Activated CD8-positive, alpha-beta memory T cell treated with anti-CD3 and anti-CD28 coated beads for 24 hours (primary cell): Measurements from ENCODE around the gene TULP4.
A peak's percentile ranks its signal among the peaks of the same experiment; 100 is the strongest.
"Not testable (repeated sequence)": the region's sequence is repeated elsewhere in the genome, so short reads cannot be mapped to it uniquely, and the experiment has no call there.

Experiments
- DNase-seq: peaks from one replicate; pipeline ENCODE4 v3.0.0-alpha.2; 2020

Gene TULP4

GRCh38 chr6:158508450-158508849 lies 196.2 kb downstream of the TULP4 start:
- no peak for DNase-seq

- DNase-seq = no peak
Observed at GRCh38 chr6:158509465-158509864, 197.2 kb downstream of the TULP4 start.

GRCh38 chr6:158512809-158513208 lies 200.5 kb downstream of the TULP4 start:
- no peak for DNase-seq

GRCh38 chr6:158514176-158514575 lies 201.9 kb downstream of the TULP4 start:
- no peak for DNase-seq

- no peak for DNase-seq
Observed at GRCh38 chr6:158514991-158515390, 202.7 kb downstream of the TULP4 start.

GRCh38 chr6:158516098-158516497 lies 203.8 kb downstream of the TULP4 start:
- DNase-seq = no peak

GRCh38 chr6:158517038-158517437 lies 204.8 kb downstream of the TULP4 start:
- DNase-seq = no peak

- no peak for DNase-seq
Observed at GRCh38 chr6:158517581-158517980, 205.3 kb downstream of the TULP4 start.

- DNase-seq = peak; percentile 74
Observed at GRCh38 chr6:158518191-158519127, 206.2 kb downstream of the TULP4 start.

GRCh38 chr6:158519300-158519699 lies 207.0 kb downstream of the TULP4 start:
- no peak for DNase-seq

GRCh38 chr6:158519761-158520160 lies 207.5 kb downstream of the TULP4 start:
- DNase-seq = no peak

- DNase-seq = not testable (repeated sequence)
Observed at GRCh38 chr6:158520975-158521374, 208.7 kb downstream of the TULP4 start.

- DNase-seq = no peak
Observed at GRCh38 chr6:158521759-158522158, 209.5 kb downstream of the TULP4 start.

GRCh38 chr6:158522616-158523015 lies 210.4 kb downstream of the TULP4 start:
- peak; percentile 15 for DNase-seq

GRCh38 chr6:158524311-158524710 lies 212.0 kb downstream of the TULP4 start:
- DNase-seq = no peak

GRCh38 chr6:158527858-158528257 lies 215.6 kb downstream of the TULP4 start:
- DNase-seq = not testable (repeated sequence)

- DNase-seq = no peak
Observed at GRCh38 chr6:158528826-158529225, 216.6 kb downstream of the TULP4 start.

GRCh38 chr6:158529629-158530028 lies 217.4 kb downstream of the TULP4 start:
- DNase-seq = no peak

GRCh38 chr6:158531566-158531965 lies 219.3 kb downstream of the TULP4 start:
- DNase-seq = no peak

GRCh38 chr6:158531970-158532369 lies 219.7 kb downstream of the TULP4 start:
- DNase-seq = no peak

GRCh38 chr6:158536084-158536890 lies 224.0 kb downstream of the TULP4 start:
- DNase-seq = peak; percentile 86

GRCh38 chr6:158536891-158537798 lies 224.9 kb downstream of the TULP4 start:
- DNase-seq = peak; percentile 56

- peak; percentile 30 for DNase-seq
Observed at GRCh38 chr6:158538741-158539140, 226.5 kb downstream of the TULP4 start.
